ENCODE data around the gene XDH.

DNA sequence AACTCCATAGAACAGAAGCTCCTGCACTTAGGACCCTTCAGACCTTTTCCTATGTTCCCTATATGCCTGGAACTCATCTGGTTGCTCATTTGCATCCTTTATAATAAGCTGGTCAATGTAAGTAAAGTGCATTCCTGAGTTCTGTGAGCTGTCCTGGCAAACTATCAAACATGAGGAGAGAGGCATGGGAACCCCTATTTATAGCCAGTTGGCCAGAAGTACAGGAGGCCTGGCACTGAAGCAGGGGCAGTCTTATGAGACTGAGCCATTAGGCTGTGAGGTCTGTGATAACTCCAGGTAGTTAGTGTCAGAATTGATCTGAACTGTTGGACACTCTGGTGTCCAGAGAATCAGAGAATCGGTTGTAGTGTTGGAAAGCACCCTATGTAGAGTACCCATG is 92.2 kb downstream of the XDH start:
- TF ChIP-seq, protein P1, sequence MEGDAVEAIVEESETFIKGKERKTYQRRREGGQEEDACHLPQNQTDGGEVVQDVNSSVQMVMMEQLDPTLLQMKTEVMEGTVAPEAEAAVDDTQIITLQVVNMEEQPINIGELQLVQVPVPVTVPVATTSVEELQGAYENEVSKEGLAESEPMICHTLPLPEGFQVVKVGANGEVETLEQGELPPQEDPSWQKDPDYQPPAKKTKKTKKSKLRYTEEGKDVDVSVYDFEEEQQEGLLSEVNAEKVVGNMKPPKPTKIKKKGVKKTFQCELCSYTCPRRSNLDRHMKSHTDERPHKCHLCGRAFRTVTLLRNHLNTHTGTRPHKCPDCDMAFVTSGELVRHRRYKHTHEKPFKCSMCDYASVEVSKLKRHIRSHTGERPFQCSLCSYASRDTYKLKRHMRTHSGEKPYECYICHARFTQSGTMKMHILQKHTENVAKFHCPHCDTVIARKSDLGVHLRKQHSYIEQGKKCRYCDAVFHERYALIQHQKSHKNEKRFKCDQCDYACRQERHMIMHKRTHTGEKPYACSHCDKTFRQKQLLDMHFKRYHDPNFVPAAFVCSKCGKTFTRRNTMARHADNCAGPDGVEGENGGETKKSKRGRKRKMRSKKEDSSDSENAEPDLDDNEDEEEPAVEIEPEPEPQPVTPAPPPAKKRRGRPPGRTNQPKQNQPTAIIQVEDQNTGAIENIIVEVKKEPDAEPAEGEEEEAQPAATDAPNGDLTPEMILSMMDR (IDR thresholded peaks at IDR 0.05; ENCODE audit: low read depth, low read length, poor library complexity, severe bottlenecking), result no peak
- TF ChIP-seq EZH2phosphoT487 (IDR thresholded peaks at IDR 0.05; ENCODE audit: borderline replicate concordance, low read length), result no peak

All from DOHH2 (cell line).